ENCODE data around the gene FSHB. TPM values are rescaled to one million over a fixed set of nuclear protein-coding genes. Genes with fewer than 3 reads are reported as not detected.

Gene FSHB
- total and polyA plus RNA-seq, 2 of the 4 experiments (the other 2 are of a cell fraction), result not detected

DNA sequence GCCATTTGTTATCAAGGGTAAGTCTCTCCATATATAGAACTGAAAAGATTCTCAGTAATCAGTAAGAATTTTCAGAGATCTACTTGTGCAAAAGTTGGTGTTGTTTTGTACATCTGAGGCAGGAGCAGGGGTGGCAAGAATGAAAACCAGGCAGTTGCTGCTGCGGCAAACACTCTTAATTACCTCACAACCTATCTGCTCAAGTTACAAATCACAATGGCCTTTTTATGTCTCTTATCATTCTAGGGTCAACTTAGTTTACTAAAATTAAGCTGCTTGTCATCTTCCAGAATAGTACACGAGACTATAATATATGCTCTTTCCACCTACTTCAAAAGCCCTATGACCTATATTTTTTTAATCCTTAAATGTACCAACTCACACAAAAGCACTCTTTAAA is 14.3 kb upstream of the FSHB start:
- WGBS, 2 experiments (ENCODE audit: extremely low coverage in 2 of 2, insufficient read length in 1 of 2), result no CpG with 5 or more reads among the region's 2 CpGs
- Histone ChIP-seq H2BK5ac (ENCODE audit: low read depth, low read length, poor library complexity, severe bottlenecking) (no peak overlapping the region), H4K20me1 (ENCODE audit: insufficient read depth, low read length) (no peaks in the 10 kb centered on the region), H2AK5ac (ENCODE audit: low read depth, low read length) (no peak overlapping the region), H3K36me3 (ENCODE audit: control insufficient read depth, insufficient read depth, low read length) (no peaks in the 10 kb centered on the region), H2BK20ac (ENCODE audit: low read depth, low read length) (no peak overlapping the region), H3K9me3 (ENCODE audit: control insufficient read depth, insufficient read depth, low read length) (no peaks in the 10 kb centered on the region), H3K9ac (ENCODE audit: low read depth, low read length) (no peak overlapping the region), H4K91ac (ENCODE audit: insufficient read depth, low read depth, low read length) (no peak overlapping the region), H2AFZ (replicated peaks; ENCODE audit: low read length, poor library complexity) (no peak overlapping the region), H2AK9ac (replicated peaks; ENCODE audit: low read depth, low read length, poor library complexity) (no peak overlapping the region), H3K27me3 (ENCODE audit: control insufficient read depth, insufficient read depth, low read length) (no peaks in the 10 kb centered on the region), H3K79me1 (ENCODE audit: low read depth in 1 of 2, low read length in 2 of 2) (no peaks in the 10 kb centered on the region), H3K4me1 (ENCODE audit: control insufficient read depth, insufficient read depth, low read length) (no peaks in the 10 kb centered on the region), H4K8ac (ENCODE audit: low read depth in 2 of 2, low read length in 2 of 2) (no peak overlapping the region), H3K23ac (ENCODE audit: low read depth, low read length) (no peak overlapping the region), H3K14ac (replicated peaks; ENCODE audit: low read depth, low read length) (no peak overlapping the region), H3K27ac (ENCODE audit: insufficient read depth, low read length) (no peak overlapping the region), H4K5ac (ENCODE audit: low read depth, low read length) (no peak overlapping the region), H2BK120ac (ENCODE audit: low read depth, low read length) (no peak overlapping the region), H2BK15ac (ENCODE audit: low read depth, low read length) (no peak overlapping the region), H3K4ac (ENCODE audit: low read depth, low read length) (no peak overlapping the region), H3K18ac (ENCODE audit: low read depth, low read length) (no peak overlapping the region), H3K4me2 (ENCODE audit: low read depth, low read length) (no peak overlapping the region), H3K9me1 (ENCODE audit: insufficient read depth, low read length) (no peaks in the 10 kb centered on the region), H3K4me3 (ENCODE audit: insufficient read depth, low read depth, low read length) (no peak overlapping the region), H3K56ac (ENCODE audit: extremely low read depth, insufficient read depth, low read length) (no peak overlapping the region)
- intact Hi-C loops (cut with micrococcal nuclease) (no loop called here), in situ Hi-C loops (cut with MboI; ENCODE audit: low sequenced_read_pairs) (no loop called here), dilution Hi-C loops (cut with HindIII; ENCODE audit: low sequenced_read_pairs, unreplicated experiment) (no loop called here)
- no TSS peak for BruUV-seq (replicated peaks)
- ATAC-seq (ENCODE audit: low read depth), result no peak
- ChIA-PET CTCF (no interaction called here), POLR2A (ENCODE audit: unreplicated experiment) (no interaction called here)
- no peak for DNase-seq
- TF ChIP-seq MXI1 (IDR thresholded peaks at IDR 0.05; ENCODE audit: borderline replicate concordance, low read depth, low read length), result no peak
- TF ChIP-seq RFX5 (IDR thresholded peaks at IDR 0.05; ENCODE audit: low read depth, low read length), result no peak
- no peak for TF ChIP-seq CEBPB (IDR thresholded peaks at IDR 0.05; ENCODE audit: low read depth, low read length)
- TF ChIP-seq, protein P1, sequence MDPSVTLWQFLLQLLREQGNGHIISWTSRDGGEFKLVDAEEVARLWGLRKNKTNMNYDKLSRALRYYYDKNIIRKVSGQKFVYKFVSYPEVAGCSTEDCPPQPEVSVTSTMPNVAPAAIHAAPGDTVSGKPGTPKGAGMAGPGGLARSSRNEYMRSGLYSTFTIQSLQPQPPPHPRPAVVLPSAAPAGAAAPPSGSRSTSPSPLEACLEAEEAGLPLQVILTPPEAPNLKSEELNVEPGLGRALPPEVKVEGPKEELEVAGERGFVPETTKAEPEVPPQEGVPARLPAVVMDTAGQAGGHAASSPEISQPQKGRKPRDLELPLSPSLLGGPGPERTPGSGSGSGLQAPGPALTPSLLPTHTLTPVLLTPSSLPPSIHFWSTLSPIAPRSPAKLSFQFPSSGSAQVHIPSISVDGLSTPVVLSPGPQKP (IDR thresholded peaks at IDR 0.05; ENCODE audit: borderline replicate concordance, low read depth, low read length), result no peak
- no peak for TF ChIP-seq NFE2L2 (IDR thresholded peaks at IDR 0.05; ENCODE audit: low read depth, low read length)
- no peak for TF ChIP-seq SMC3 (IDR thresholded peaks at IDR 0.05; ENCODE audit: low read depth, low read length)
- TF ChIP-seq FOS (IDR thresholded peaks at IDR 0.05; ENCODE audit: low read depth, low read length), result no peak
- no peak for TF ChIP-seq POLR2A (IDR thresholded peaks at IDR 0.05; ENCODE audit: low read depth, low read length)
- TF ChIP-seq RAD21 (IDR thresholded peaks at IDR 0.05; ENCODE audit: low read length), result no peak
- TF ChIP-seq BHLHE40 (IDR thresholded peaks at IDR 0.05; ENCODE audit: low read depth, low read length), result no peak
- TF ChIP-seq, protein P2, sequence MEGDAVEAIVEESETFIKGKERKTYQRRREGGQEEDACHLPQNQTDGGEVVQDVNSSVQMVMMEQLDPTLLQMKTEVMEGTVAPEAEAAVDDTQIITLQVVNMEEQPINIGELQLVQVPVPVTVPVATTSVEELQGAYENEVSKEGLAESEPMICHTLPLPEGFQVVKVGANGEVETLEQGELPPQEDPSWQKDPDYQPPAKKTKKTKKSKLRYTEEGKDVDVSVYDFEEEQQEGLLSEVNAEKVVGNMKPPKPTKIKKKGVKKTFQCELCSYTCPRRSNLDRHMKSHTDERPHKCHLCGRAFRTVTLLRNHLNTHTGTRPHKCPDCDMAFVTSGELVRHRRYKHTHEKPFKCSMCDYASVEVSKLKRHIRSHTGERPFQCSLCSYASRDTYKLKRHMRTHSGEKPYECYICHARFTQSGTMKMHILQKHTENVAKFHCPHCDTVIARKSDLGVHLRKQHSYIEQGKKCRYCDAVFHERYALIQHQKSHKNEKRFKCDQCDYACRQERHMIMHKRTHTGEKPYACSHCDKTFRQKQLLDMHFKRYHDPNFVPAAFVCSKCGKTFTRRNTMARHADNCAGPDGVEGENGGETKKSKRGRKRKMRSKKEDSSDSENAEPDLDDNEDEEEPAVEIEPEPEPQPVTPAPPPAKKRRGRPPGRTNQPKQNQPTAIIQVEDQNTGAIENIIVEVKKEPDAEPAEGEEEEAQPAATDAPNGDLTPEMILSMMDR (conservative IDR thresholded peaks at IDR 0.05; ENCODE audit: low read depth, low read length), result no peak
- no peak for TF ChIP-seq CHD1 (IDR thresholded peaks at IDR 0.05; ENCODE audit: low read depth, low read length)
- TF ChIP-seq, protein P3, sequence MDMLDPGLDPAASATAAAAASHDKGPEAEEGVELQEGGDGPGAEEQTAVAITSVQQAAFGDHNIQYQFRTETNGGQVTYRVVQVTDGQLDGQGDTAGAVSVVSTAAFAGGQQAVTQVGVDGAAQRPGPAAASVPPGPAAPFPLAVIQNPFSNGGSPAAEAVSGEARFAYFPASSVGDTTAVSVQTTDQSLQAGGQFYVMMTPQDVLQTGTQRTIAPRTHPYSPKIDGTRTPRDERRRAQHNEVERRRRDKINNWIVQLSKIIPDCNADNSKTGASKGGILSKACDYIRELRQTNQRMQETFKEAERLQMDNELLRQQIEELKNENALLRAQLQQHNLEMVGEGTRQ (IDR thresholded peaks at IDR 0.05; ENCODE audit: low read depth, low read length), result no peak
